HG03060 (cell line): Measurements from ENCODE around the gene ZNF592.
"Not testable (repeated sequence)": the region's sequence is repeated elsewhere in the genome, so short reads cannot be mapped to it uniquely, and the experiment has no call there.

Source experiments
- ATAC-seq: cut with Tn5 transposase; IDR thresholded peaks from one replicate; pipeline ENCODE4 v1.9.1; 2021; ENCODE audit warnings: low read depth, moderate number of reproducible peaks; ENCODE audit not compliant: unreplicated experiment

ZNF592 gene

DNA sequence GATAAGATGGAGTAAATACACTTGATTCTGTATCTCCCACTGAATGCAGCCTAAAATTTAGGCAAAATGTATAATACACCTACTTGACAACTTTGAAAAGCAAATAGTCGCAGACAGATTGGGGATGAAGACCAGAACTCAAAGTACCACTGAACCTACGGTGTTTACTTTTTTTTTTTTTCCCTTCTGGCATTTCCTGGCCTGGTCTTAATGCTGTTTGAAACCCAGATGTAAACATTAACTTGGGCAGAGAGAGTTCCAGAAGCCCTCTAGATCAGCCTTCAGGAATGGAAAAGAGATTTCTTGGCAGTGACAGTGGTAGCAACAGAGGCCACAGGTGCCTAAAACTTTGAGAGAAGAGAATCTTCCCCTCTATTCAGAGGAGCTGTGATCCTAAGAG, 96.6 kb downstream of the ZNF592 start:
- no peak for ATAC-seq

DNA sequence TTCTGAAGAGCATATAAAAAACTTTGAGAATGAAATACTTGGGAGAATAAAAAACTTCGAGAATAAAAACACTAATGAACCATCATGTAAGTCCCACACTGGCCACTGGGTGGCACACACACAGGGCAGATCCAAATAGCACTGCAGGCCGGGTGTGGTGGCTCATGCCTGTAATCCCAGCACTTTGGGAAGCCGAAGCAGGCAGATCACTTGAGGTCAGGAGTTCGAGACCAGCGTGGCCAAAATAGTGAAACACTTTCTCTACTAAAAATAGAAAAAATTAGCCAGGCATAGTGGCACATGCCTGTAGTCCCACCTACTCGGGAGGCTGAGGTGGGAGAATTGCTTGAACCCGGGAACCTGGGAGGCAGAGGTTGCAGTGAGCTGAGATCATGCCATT, 97.2 kb downstream of the ZNF592 start:
- ATAC-seq: not testable (repeated sequence)

DNA sequence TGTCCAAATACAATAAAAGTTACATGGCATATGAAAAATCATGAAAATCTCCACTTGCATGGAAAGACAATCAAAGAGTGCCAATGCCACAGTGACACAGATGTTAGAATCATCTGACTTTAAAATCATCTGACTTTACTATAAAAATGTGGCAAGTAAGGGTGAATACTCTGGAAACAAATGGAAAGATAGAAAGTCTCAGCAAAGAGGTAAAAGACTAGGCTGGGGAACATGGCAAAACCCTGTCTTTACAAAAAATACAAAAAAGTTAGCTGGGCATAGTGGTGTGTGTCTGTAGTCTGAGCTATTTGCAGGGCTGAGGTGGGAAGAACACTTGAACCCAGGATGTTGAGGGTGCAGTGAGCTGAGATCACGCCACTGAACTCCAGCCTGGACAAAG, 97.9 kb downstream of the ZNF592 start:
- ATAC-seq: no peak

DNA sequence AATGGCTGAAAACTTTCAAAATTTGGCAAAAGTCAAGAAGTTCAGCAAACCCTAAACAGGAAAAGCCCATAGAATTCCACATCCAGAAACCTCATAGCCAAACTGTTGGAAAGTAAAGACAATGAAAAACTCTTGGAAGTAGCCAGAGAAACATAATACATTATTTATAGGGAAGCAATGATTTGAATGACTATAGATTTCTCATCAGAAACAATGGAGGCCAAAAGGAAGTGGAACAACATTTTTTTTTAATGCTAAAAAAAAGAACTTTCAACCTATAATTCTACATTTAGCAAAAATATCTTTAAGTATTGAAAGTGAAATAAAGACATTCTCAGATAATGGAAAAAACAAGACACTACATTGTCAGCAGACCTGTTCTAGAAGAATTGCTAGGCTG, 99.0 kb downstream of the ZNF592 start:
- no peak for ATAC-seq

- no peak for ATAC-seq
Observed at GRCh38 chr15:84852212-84852611, 103.8 kb downstream of the ZNF592 start.

DNA sequence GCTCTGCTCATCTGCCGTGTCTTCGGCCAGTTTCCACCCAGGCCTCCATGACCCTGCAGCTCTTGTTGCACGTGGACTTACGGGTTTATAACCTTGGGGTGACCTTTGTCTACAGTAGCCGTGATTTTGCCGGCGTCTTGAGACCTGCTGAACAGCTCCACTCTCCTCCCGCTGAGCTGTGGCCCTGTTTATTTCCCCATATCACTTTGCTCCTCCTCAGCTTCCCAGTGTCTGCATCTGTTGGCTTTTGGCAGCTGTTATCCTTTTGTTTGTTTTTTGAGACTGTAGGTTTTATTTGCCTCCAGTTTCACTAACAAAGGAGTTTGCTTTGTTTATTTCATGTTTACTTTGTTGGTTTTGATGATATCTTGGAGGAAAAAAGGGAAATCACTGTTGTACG, 106.7 kb downstream of the ZNF592 start:
- ATAC-seq: no peak

DNA sequence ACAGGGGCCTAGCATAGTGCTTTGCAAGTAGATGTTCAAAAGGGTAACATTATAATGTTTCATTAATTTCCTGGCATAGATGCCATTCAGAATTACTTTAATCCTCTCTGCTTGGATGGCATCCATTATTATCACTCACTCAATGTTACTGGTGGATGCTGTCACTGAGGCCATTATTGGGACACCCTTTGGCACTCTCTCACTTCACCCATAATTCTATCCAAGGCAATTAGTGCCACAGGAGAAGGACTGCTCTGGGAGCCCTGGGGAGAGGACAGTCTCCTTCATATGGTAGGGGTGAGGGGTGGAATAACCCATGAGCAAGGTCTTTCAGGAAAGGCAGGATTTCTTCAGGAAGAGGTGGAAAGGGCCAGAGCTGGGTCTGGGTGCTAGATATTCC, 107.4 kb downstream of the ZNF592 start:
- no peak for ATAC-seq
